Measurements from ENCODE around the gene DCXR.

GRCh38 chr17:82083533-82084359 lies 46.2 kb upstream of the DCXR start:
- TF ChIP-seq CTCF (conservative IDR thresholded peaks at IDR 0.05) (no peak), EZH2 (IDR thresholded peaks at IDR 0.05; ENCODE audit: low read depth) (no peak)
